SU-DHL-6 (cell line): ENCODE measurements around the gene OR9Q1.

Experiments
- H2AFZ ChIP-seq: fragments of 200-600 bp; sonication (generic); 2 replicates; pipeline ENCODE4 v1.6.1; 2014; ENCODE audit warnings: low read depth, mild to moderate bottlenecking, moderate library complexity, mixed read lengths, antibody characterized with exemption, low read length; ENCODE audit not compliant: severe bottlenecking
- H3F3A ChIP-seq: fragments of 200-600 bp; shearing (Covaris generic); 2 replicates; pipeline ENCODE4 v1.6.0; 2016; ENCODE audit warnings: antibody characterized with exemption, mild to moderate bottlenecking; ENCODE audit not compliant: insufficient read depth
- H3K27ac ChIP-seq: fragments of 200-600 bp; sonication (generic); 2 replicates; pipeline ENCODE4 v1.5.1; 2016; ENCODE audit warnings: low read depth, mild to moderate bottlenecking, low read length, moderate library complexity, mixed read lengths
- H3K27me3 ChIP-seq: fragments of 200-600 bp; sonication (generic), shearing (Covaris generic); 2 replicates; pipeline ENCODE4 v1.6.0; 2014; ENCODE audit warnings: mild to moderate bottlenecking, low read length
- H3K36me3 ChIP-seq: fragments of 200-600 bp; sonication (generic); 2 replicates; pipeline ENCODE4 v1.6.1; 2014; ENCODE audit warnings: mild to moderate bottlenecking, low read length, mixed read lengths
- H3K4me2 ChIP-seq: fragments of 300-600, 200-600 bp; shearing (Covaris generic), sonication (generic); 2 replicates; pipeline ENCODE4 v1.6.0; 2014; ENCODE audit warnings: low read length, low read depth, mild to moderate bottlenecking; ENCODE audit not compliant: poor library complexity, severe bottlenecking
- H3K4me3 ChIP-seq: fragments of 200-600 bp; sonication (generic); 2 replicates; pipeline ENCODE4 v1.5.1; 2014; ENCODE audit warnings: antibody characterized with exemption, low read length, mild to moderate bottlenecking, mixed read lengths; ENCODE audit not compliant: insufficient read depth, poor library complexity, severe bottlenecking
- H3K79me2 ChIP-seq: fragments of 200-600 bp; sonication (generic); 2 replicates; pipeline ENCODE4 v1.6.1; 2014; ENCODE audit warnings: mild to moderate bottlenecking, low read length, moderate library complexity; ENCODE audit not compliant: insufficient read depth
- H3K9ac ChIP-seq: fragments of 200-600 bp; sonication (generic); 2 replicates; pipeline ENCODE4 v1.7.0; 2014; ENCODE audit warnings: mild to moderate bottlenecking, low read length
- H3K9me2 ChIP-seq: fragments of 200-600 bp; sonication (generic); replicated peaks from 2 replicates; pipeline ENCODE4 v1.6.1; 2014; ENCODE audit warnings: low read length; ENCODE audit not compliant: insufficient read depth
- H3K9me3 ChIP-seq: fragments of 200-600 bp; sonication (generic); 2 replicates; pipeline ENCODE4 v1.6.1; 2014; ENCODE audit warnings: low read length, mixed read lengths; ENCODE audit not compliant: insufficient read depth
- H4K20me1 ChIP-seq: fragments of 200-600 bp; sonication (generic); 2 replicates; pipeline ENCODE4 v1.6.1; 2014; ENCODE audit warnings: low read depth, mild to moderate bottlenecking, antibody characterized with exemption, low read length, moderate library complexity, mixed read lengths
- EZH2phosphoT487 ChIP-seq: fragments of 200-600 bp; sonication (generic), shearing (Covaris generic); conservative IDR thresholded peaks from 2 replicates; pipeline ENCODE4 v1.6.1; 2018; ENCODE audit warnings: mild to moderate bottlenecking, antibody characterized with exemption, low read length, moderate library complexity, mixed read lengths
- TF ChIP-seq, protein P1 (sequence below): fragments of 200-600 bp; sonication (generic); IDR thresholded peaks from one replicate; pipeline ENCODE4 v1.5.1; 2017; ENCODE audit warnings: antibody characterized with exemption, mild to moderate bottlenecking, low read length, moderate library complexity; ENCODE audit not compliant: insufficient read depth, poor library complexity, severe bottlenecking

Gene OR9Q1

DNA sequence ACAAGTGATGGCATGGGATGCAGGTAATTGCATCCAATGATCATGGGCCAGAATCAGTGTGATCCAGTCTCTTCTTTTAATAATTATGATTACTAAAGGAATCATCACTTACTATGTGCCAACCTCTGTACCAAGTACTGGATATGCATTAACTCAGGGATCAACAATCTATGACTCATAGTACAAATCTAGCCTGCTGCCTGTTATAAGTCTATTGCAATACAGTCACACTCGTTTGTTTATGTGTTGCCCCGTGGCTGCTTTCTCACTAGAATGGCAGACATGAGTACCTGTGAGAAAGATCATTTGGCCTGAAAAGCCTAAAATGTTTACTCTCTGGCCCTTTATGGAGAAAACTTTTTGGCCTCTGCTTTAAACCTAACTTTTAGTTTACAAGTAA lies 52.1 kb downstream of the OR9Q1 start:
- Histone ChIP-seq H3K9me3 (no peaks in the 10 kb centered on the region), H2AFZ (no peak overlapping the region), H3K4me2 (no peak overlapping the region), H3K27ac (no peak overlapping the region), H3F3A (no peaks in the 10 kb centered on the region), H3K9ac (no peak overlapping the region), H3K4me3 (no peak overlapping the region), H3K9me2 (no peaks in the 10 kb centered on the region), H3K79me2 (no peaks in the 10 kb centered on the region), H3K36me3 (no peaks in the 10 kb centered on the region), H4K20me1 (no peaks in the 10 kb centered on the region), H3K27me3 (no peaks in the 10 kb centered on the region)
- TF ChIP-seq, protein P1, sequence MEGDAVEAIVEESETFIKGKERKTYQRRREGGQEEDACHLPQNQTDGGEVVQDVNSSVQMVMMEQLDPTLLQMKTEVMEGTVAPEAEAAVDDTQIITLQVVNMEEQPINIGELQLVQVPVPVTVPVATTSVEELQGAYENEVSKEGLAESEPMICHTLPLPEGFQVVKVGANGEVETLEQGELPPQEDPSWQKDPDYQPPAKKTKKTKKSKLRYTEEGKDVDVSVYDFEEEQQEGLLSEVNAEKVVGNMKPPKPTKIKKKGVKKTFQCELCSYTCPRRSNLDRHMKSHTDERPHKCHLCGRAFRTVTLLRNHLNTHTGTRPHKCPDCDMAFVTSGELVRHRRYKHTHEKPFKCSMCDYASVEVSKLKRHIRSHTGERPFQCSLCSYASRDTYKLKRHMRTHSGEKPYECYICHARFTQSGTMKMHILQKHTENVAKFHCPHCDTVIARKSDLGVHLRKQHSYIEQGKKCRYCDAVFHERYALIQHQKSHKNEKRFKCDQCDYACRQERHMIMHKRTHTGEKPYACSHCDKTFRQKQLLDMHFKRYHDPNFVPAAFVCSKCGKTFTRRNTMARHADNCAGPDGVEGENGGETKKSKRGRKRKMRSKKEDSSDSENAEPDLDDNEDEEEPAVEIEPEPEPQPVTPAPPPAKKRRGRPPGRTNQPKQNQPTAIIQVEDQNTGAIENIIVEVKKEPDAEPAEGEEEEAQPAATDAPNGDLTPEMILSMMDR, result no peak
- no peak for TF ChIP-seq EZH2phosphoT487

DNA sequence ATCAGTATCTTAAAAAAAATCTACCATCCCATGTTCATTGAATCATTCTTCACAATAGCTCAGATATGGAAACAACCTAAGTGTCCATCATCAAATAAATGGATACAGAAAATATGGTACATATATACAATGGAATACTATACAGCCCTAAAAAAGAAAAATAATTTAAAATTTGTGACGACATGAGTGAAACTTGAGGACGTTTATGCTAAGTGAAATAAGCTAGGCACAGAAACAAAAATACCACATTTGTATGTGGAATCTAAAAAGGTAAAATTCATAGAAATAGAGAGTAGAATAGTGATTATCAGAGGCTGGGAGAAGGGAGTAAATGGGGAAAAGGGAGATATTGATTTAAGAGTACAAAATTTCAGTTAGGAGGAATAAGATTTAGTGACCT lies 62.8 kb downstream of the OR9Q1 start:
- no peak overlapping the region for H3K4me2 ChIP-seq
- no peaks in the 10 kb centered on the region for H3K36me3 ChIP-seq
- TF ChIP-seq EZH2phosphoT487, result no peak
- TF ChIP-seq, protein P1, result no peak
- H3K79me2 ChIP-seq, result no peaks in the 10 kb centered on the region
- H4K20me1 ChIP-seq, result no peaks in the 10 kb centered on the region
- no peak overlapping the region for H3K4me3 ChIP-seq
- no peak overlapping the region for H3K27ac ChIP-seq
- no peaks in the 10 kb centered on the region for H3K9me3 ChIP-seq
- no peaks in the 10 kb centered on the region for H3F3A ChIP-seq
- no peak overlapping the region for H3K9ac ChIP-seq
- H3K9me2 ChIP-seq, result no peaks in the 10 kb centered on the region
- no peaks in the 10 kb centered on the region for H3K27me3 ChIP-seq
- H2AFZ ChIP-seq, result no peak overlapping the region

DNA sequence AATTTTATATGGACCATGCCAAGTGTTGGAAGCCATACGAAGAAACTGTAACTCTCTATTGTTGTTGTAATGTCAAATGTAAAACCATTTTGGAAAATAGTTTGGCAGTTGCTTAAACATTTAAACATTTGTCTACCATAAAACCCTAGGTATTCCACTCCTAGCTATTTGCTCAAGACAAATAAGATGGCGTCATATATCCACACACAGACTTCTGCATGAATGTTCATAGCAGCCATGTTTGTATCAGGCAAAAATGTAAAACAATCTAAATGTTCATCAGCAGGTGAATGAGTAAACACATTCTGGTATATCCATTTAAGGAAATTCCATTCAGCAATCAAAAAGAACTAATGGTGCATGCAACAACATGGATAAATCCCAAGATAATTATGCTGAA lies 73.8 kb downstream of the OR9Q1 start:
- Histone ChIP-seq H3K36me3 (no peaks in the 10 kb centered on the region), H3K4me3 (no peak overlapping the region), H3K79me2 (no peaks in the 10 kb centered on the region), H3F3A (no peaks in the 10 kb centered on the region), H3K4me2 (no peak overlapping the region), H3K9me2 (no peaks in the 10 kb centered on the region), H3K9me3 (0 out of 2 replicates have a peak, but pooled peaks cover 5% of the 10 kb centered on the region), H2AFZ (no peak overlapping the region), H3K9ac (no peak overlapping the region), H3K27ac (no peak overlapping the region), H3K27me3 (no peaks in the 10 kb centered on the region), H4K20me1 (no peaks in the 10 kb centered on the region)
- TF ChIP-seq EZH2phosphoT487, result no peak
- TF ChIP-seq, protein P1, result no peak

DNA sequence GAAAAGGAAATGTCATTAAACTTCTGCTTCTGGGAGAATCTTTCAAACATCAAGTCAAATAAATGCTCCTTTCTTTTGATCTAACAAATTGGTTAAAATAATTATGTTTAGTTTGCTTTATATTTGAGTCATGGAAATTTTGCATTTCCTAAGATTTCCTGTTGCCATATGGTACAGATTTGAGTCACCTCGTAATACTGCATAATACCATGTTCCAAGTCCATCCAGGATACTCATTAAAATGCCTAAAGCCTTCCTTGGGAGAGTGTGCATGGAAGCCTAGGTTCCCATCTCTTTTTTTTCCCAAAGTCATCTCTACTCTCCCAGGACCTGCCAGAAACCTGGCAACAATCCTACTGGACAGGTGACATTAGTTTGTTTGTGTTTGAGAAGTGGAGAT lies 97.4 kb downstream of the OR9Q1 start:
- H3K79me2 ChIP-seq, result no peaks in the 10 kb centered on the region
- H3K4me2 ChIP-seq, result no peak overlapping the region
- TF ChIP-seq EZH2phosphoT487, result no peak
- TF ChIP-seq, protein P1, result no peak
- no peak overlapping the region for H2AFZ ChIP-seq
- no peaks in the 10 kb centered on the region for H4K20me1 ChIP-seq
- no peaks in the 10 kb centered on the region for H3F3A ChIP-seq
- H3K4me3 ChIP-seq, result no peak overlapping the region
- no peaks in the 10 kb centered on the region for H3K9me3 ChIP-seq
- no peaks in the 10 kb centered on the region for H3K36me3 ChIP-seq
- no peak overlapping the region for H3K27ac ChIP-seq
- no peaks in the 10 kb centered on the region for H3K27me3 ChIP-seq
- no peak overlapping the region for H3K9ac ChIP-seq
- no peaks in the 10 kb centered on the region for H3K9me2 ChIP-seq
